HCT116 (cell line): Measurements from ENCODE around the gene DIDO1. TPM values are rescaled to one million over a fixed set of nuclear protein-coding genes. Genes with fewer than 3 reads are reported as not detected.

Experiments
- ATAC-seq: fragments of 200-7000 bp; cut with Tn5 transposase; 2 replicates; pipeline ENCODE4 v1.9.1; 2020; ENCODE audit warnings: mild to moderate bottlenecking, moderate library complexity
- BruUV-seq: library from RNA; stranded (reverse); fragments of 400-500 nt; replicated peaks from 2 replicates; lab custom pipeline; 2021; lab: Mats Ljungman, UMichigan
- CTCF ChIA-PET: fragments of 300-600 bp; sonication (Branson Sonifier 250); formaldehyde crosslinking; loops from one replicate; lab custom pipeline; 2021; ENCODE audit warnings: antibody characterized with exemption; lab: Charles Lee
- POLR2A ChIA-PET: fragments of 300-600, 350-600 bp; sonication (Branson Sonifier 250); formaldehyde crosslinking; loops from one replicate; lab custom pipeline; 2021; ENCODE audit warnings: antibody characterized with exemption; lab: Charles Lee
- RAD21 ChIA-PET, 2 experiments: fragments of 300-600 bp; sonication (Branson Sonifier 250); formaldehyde crosslinking; loops; one replicate each; lab custom pipeline; 2023; ENCODE audit warnings: low total read pairs in 2 of 2; ENCODE audit not compliant: uncharacterized antibody in 2 of 2, unreplicated experiment in 2 of 2, low non-redundant PET in 1 of 2; lab: Charles Lee
- DNase-seq: peaks from one replicate; pipeline ENCODE4 v3.0.0-alpha.2; 2010; ENCODE audit warnings: low read depth, low spot score
- H2AFZ ChIP-seq: fragments of 200-600 bp; shearing (Covaris generic), sonication (generic); 2 replicates; pipeline ENCODE4 v1.6.1; 2017; ENCODE audit warnings: low read depth, mixed run types, mixed read lengths, antibody characterized with exemption, low read length; ENCODE audit not compliant: poor library complexity, severe bottlenecking
- H3K27ac ChIP-seq: 2 replicates; pipeline ENCODE4 v1.5.1; 2012; ENCODE audit warnings: low read depth, low read length
- H3K27me3 ChIP-seq: fragments of 200-600 bp; sonication (generic); 2 replicates; pipeline ENCODE4 v1.6.1; 2016; ENCODE audit warnings: mixed run types, low read length, mixed read lengths; ENCODE audit not compliant: insufficient read depth
- H3K36me3 ChIP-seq, 2 experiments: fragments of 200-500 bp in 1 of 2; fragments of 200-600 bp in 1 of 2; sonication (Bioruptor generic) in 1 of 2; sonication (generic) in 1 of 2; 2 replicates each; pipeline versions ENCODE4 v1.5.1 to v1.6.1; 2014 to 2016; ENCODE audit warnings: low read length in 2 of 2, inconsistent platforms in 1 of 2, mixed read lengths in 1 of 2, mixed run types in 1 of 2; ENCODE audit not compliant: insufficient read depth in 2 of 2, control insufficient read depth in 1 of 2
- H3K4me1 ChIP-seq, 2 experiments: fragments of 200-600 bp in 1 of 2; sonication (generic) in 1 of 2; 2 replicates each; pipeline versions ENCODE4 v1.5.1 to v1.6.1; 2012 to 2017; ENCODE audit warnings: low read length in 2 of 2, inconsistent platforms in 1 of 2, mild to moderate bottlenecking in 1 of 2, mixed read lengths in 1 of 2, mixed run types in 1 of 2, moderate library complexity in 1 of 2; ENCODE audit not compliant: insufficient read depth in 2 of 2, control insufficient read depth in 1 of 2
- H3K4me2 ChIP-seq: fragments of 200-600 bp; sonication (generic); 2 replicates; pipeline ENCODE4 v1.6.1; 2017; ENCODE audit warnings: mixed run types, low read length, mixed read lengths
- H3K4me3 ChIP-seq, 2 experiments: fragments of 200-600 bp in 1 of 2; sonication (generic) in 1 of 2; replicated peaks in 1 of 2; 2 replicates each; pipeline ENCODE4 v1.5.1; 2011 to 2016; ENCODE audit warnings: low read length in 2 of 2, control low read depth in 1 of 2, low read depth in 1 of 2, mild to moderate bottlenecking in 1 of 2, mixed read lengths in 1 of 2, mixed run types in 1 of 2
- H3K79me2 ChIP-seq: fragments of 200-600 bp; sonication (generic); 2 replicates; pipeline ENCODE4 v1.6.1; 2017; ENCODE audit warnings: mild to moderate bottlenecking, mixed run types, low read length, moderate library complexity, mixed read lengths; ENCODE audit not compliant: insufficient read depth
- H3K9ac ChIP-seq: fragments of 200-600 bp; sonication (generic); 2 replicates; pipeline ENCODE4 v1.6.1; 2016; ENCODE audit warnings: low read length, mixed read lengths
- H3K9me2 ChIP-seq: fragments of 200-600 bp; sonication (generic), shearing (Covaris generic); 2 replicates; pipeline ENCODE4 v1.6.1; 2017; ENCODE audit warnings: mixed run types, mild to moderate bottlenecking, moderate library complexity; ENCODE audit not compliant: insufficient read depth
- H3K9me3 ChIP-seq, 2 experiments: fragments of 200-500 bp in 1 of 2; fragments of 200-600 bp in 1 of 2; sonication (Bioruptor generic) in 1 of 2; sonication (generic) in 1 of 2; 2 replicates each; pipeline ENCODE4 v1.6.1; 2014 to 2017; ENCODE audit warnings: low read length in 2 of 2, mixed read lengths in 2 of 2, inconsistent platforms in 1 of 2, low read depth in 1 of 2, mild to moderate bottlenecking in 1 of 2, mixed run types in 1 of 2, moderate library complexity in 1 of 2; ENCODE audit not compliant: control insufficient read depth in 1 of 2, insufficient read depth in 1 of 2
- H4K20me1 ChIP-seq: fragments of 200-600 bp; sonication (generic), shearing (Covaris generic); 2 replicates; pipeline ENCODE4 v1.6.1; 2017; ENCODE audit warnings: mixed run types, mild to moderate bottlenecking, moderate library complexity; ENCODE audit not compliant: insufficient read depth
- EZH2 ChIP-seq: fragments of 200-600 bp; sonication (generic); IDR thresholded peaks from 2 replicates; pipeline ENCODE4 v1.6.1; 2017; ENCODE audit warnings: antibody characterized with exemption, mixed run types
- EZH2phosphoT487 ChIP-seq: fragments of 200-600 bp; IDR thresholded peaks from 2 replicates; pipeline ENCODE4 v1.6.1; 2018; ENCODE audit warnings: antibody characterized with exemption, borderline replicate concordance
- SIN3A ChIP-seq: IDR thresholded peaks from 2 replicates; pipeline ENCODE4 v1.6.1; 2012; ENCODE audit warnings: low read depth
- intact Hi-C: fragments of 100-400 bp; cut with micrococcal nuclease; formaldehyde crosslinking; loops from 2 replicates; pipeline ENCODE4 v1.10.0; 2022
- total RNA-seq: library from RNA; stranded (reverse); gene quantifications from one replicate; pipeline ENCODE4 v1.2.1, GENCODE V29; 2021; ENCODE audit not compliant: unreplicated experiment
- TF ChIP-seq, protein P1 (sequence below): IDR thresholded peaks from 2 replicates; pipeline ENCODE4 v1.6.1; 2012; ENCODE audit warnings: low read depth
- TF ChIP-seq, protein P2 (sequence below), 3 experiments: fragments of 200-600 bp in 1 of 3; sonication (generic) in 1 of 3; IDR thresholded peaks in 2 of 3; conservative IDR thresholded peaks in 1 of 3; 2 replicates each; pipeline ENCODE4 v1.5.1; 2012 to 2017; ENCODE audit warnings: low read depth in 2 of 3, low read length in 2 of 3, antibody characterized with exemption in 1 of 3, borderline replicate concordance in 1 of 3, control low read depth in 1 of 3, mild to moderate bottlenecking in 1 of 3, mixed read lengths in 1 of 3, mixed run types in 1 of 3, moderate library complexity in 1 of 3; ENCODE audit not compliant: insufficient read depth in 1 of 3

DIDO1 gene
- total RNA-seq, 1 experiment from 2014 or later, result 41.4 TPM

DNA sequence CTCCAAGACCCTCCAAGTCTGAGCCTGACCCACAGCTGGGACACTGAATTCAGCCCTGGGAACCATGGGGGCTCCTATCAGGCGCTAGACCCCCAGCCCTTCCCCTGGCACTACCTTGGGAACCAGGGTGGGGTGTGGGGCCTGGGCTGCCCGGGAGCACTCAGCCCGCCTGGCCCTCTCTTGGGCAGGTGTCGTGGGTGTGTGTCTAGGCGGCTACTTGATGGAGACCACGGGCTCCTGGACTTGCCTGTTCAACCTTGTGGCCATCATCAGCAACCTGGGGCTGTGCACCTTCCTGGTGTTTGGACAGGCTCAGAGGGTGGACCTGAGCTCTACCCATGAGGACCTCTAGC is 40.8 kb upstream of the DIDO1 start:
- intact Hi-C loops, result no loop called here
- Histone ChIP-seq H3K27ac (no peak overlapping the region), H3K9ac (no peak overlapping the region), H3K4me3 (no peak overlapping the region), H3K27me3 (no peaks in the 10 kb centered on the region), H3K79me2 (no peaks in the 10 kb centered on the region), H3K4me2 (no peak overlapping the region), H4K20me1 (no peaks in the 10 kb centered on the region), H3K9me3 (no peaks in the 10 kb centered on the region), H3K9me2 (no peaks in the 10 kb centered on the region), H3K36me3 (peaks cover 0 to 8% of the 10 kb centered on the region in 2 experiments; a peak in 1 of 4 replicates), H3K4me1 (peaks cover 0 to 2% of the 10 kb centered on the region in 2 experiments; a peak in 1 of 4 replicates), H2AFZ (no peak overlapping the region)
- DNase-seq, result no peak
- ChIA-PET RAD21 (no interaction called here), CTCF (no interaction called here), POLR2A (no interaction called here)
- no TSS peak for BruUV-seq
- no peak for ATAC-seq
- TF ChIP-seq, protein P1, sequence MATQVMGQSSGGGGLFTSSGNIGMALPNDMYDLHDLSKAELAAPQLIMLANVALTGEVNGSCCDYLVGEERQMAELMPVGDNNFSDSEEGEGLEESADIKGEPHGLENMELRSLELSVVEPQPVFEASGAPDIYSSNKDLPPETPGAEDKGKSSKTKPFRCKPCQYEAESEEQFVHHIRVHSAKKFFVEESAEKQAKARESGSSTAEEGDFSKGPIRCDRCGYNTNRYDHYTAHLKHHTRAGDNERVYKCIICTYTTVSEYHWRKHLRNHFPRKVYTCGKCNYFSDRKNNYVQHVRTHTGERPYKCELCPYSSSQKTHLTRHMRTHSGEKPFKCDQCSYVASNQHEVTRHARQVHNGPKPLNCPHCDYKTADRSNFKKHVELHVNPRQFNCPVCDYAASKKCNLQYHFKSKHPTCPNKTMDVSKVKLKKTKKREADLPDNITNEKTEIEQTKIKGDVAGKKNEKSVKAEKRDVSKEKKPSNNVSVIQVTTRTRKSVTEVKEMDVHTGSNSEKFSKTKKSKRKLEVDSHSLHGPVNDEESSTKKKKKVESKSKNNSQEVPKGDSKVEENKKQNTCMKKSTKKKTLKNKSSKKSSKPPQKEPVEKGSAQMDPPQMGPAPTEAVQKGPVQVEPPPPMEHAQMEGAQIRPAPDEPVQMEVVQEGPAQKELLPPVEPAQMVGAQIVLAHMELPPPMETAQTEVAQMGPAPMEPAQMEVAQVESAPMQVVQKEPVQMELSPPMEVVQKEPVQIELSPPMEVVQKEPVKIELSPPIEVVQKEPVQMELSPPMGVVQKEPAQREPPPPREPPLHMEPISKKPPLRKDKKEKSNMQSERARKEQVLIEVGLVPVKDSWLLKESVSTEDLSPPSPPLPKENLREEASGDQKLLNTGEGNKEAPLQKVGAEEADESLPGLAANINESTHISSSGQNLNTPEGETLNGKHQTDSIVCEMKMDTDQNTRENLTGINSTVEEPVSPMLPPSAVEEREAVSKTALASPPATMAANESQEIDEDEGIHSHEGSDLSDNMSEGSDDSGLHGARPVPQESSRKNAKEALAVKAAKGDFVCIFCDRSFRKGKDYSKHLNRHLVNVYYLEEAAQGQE, result no peak
- TF ChIP-seq EZH2 (no peak), EZH2phosphoT487 (no peak), SIN3A (no peak)
- TF ChIP-seq, protein P2, sequence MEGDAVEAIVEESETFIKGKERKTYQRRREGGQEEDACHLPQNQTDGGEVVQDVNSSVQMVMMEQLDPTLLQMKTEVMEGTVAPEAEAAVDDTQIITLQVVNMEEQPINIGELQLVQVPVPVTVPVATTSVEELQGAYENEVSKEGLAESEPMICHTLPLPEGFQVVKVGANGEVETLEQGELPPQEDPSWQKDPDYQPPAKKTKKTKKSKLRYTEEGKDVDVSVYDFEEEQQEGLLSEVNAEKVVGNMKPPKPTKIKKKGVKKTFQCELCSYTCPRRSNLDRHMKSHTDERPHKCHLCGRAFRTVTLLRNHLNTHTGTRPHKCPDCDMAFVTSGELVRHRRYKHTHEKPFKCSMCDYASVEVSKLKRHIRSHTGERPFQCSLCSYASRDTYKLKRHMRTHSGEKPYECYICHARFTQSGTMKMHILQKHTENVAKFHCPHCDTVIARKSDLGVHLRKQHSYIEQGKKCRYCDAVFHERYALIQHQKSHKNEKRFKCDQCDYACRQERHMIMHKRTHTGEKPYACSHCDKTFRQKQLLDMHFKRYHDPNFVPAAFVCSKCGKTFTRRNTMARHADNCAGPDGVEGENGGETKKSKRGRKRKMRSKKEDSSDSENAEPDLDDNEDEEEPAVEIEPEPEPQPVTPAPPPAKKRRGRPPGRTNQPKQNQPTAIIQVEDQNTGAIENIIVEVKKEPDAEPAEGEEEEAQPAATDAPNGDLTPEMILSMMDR (IDR thresholded peaks at IDR 0.05 in 2 of 3, conservative IDR thresholded peaks at IDR 0.05 in 1 of 3; ENCODE audit: borderline replicate concordance in 1 of 3, insufficient read depth in 1 of 3, low read depth in 2 of 3, low read length in 2 of 3), result no peak
- TF ChIP-seq, all 23 proteins: peak for 0
